Effector memory CD4-positive, alpha-beta T cell (primary cell): ENCODE results near the gene LYZ.

Source experiments
- DNase-seq, 3 donors: peaks; one replicate each; pipeline ENCODE4 v3.0.0-alpha.2; 2020
- H3K27ac ChIP-seq: 2 replicates; pipeline ENCODE4 v1.7.0; 2013; ENCODE audit warnings: mild to moderate bottlenecking, low read length, moderate library complexity; ENCODE audit not compliant: insufficient read depth, poor library complexity, severe bottlenecking
- H3K27me3 ChIP-seq: replicated peaks from 2 replicates; pipeline ENCODE4 v1.7.0; 2013; ENCODE audit warnings: mild to moderate bottlenecking, low read length; ENCODE audit not compliant: insufficient read depth, control insufficient read depth, poor library complexity, severe bottlenecking
- H3K36me3 ChIP-seq: 2 replicates; pipeline ENCODE4 v1.7.0; 2013; ENCODE audit warnings: mild to moderate bottlenecking, low read length, moderate library complexity; ENCODE audit not compliant: control insufficient read depth, insufficient read depth
- H3K4me1 ChIP-seq: 2 replicates; pipeline ENCODE4 v1.7.0; 2013; ENCODE audit warnings: low read length, mild to moderate bottlenecking; ENCODE audit not compliant: control insufficient read depth, insufficient read depth, poor library complexity, severe bottlenecking
- H3K4me3 ChIP-seq: 2 replicates; pipeline ENCODE4 v1.7.0; 2013; ENCODE audit warnings: low read length, low read depth, mild to moderate bottlenecking; ENCODE audit not compliant: insufficient read depth, poor library complexity, severe bottlenecking
- H3K9me3 ChIP-seq: 2 replicates; pipeline ENCODE4 v1.7.0; 2013; ENCODE audit warnings: mild to moderate bottlenecking, low read length, moderate library complexity; ENCODE audit not compliant: control insufficient read depth

Gene LYZ

DNA sequence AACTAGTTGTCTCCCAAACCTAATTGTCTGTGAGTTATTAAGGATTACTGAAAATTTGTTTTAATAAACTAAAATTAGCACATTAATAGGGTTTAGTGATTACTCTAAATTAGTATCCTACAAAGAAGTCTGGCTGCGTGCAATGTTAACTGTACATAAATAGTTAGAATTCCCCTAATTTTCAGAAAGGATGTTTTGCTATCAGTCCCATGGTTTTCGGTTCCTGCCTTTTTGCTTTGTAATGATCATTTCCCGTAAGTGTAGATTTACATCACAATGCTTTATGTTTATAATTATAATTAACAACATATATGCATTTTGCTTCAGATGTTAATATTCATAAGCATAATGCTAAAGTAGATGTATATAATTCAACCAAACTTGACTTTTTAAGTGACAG is 19.8 kb upstream of the LYZ start:
- no peak for DNase-seq
- Histone ChIP-seq H3K27ac (peak overlapping the region; percentile 86), H3K4me3 (no peak overlapping the region), H3K36me3 (no peaks in the 10 kb centered on the region), H3K4me1 (peaks cover 21% of the 10 kb centered on the region), H3K27me3 (no peaks in the 10 kb centered on the region), H3K9me3 (no peaks in the 10 kb centered on the region)

DNA sequence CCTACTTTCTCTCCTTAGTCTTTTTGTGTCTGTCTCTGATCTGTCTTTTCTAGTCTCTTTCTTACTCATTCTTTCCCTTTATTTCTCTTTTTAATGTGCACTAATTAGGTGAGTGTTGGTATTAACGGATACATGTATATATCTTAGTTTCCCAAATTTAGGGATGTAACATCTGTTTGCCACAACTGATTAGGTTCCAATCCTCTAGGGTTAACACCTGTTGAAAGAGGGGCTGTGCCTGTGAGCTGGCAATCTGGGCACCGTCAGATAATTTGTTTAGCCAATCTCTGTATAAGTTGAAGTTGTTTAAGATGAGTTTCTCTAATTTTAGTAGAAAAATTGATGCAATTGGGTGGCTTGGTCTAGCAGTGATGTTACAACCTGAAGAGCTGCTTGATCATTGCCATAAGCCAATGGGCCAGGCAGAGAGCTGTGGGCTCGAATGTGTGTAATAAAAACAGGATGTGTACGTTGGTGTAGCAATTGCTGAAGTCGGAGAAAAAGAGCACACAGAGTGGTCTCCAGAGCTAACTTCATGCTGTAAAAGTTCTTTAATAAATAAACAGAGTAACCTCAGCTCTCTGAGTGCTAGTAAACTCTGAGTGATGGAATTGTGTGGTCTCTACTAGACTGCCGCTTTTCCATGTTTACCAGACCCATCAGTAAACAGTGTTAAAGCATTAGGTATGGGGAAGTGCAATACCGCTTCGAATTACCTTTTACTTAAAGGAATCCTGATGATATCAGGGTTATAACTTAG is 18.3 kb upstream of the LYZ start:
- DNase-seq: no peak
- H3K36me3 ChIP-seq: no peaks in the 10 kb centered on the region
- H3K4me1 ChIP-seq: peaks cover 27% of the 10 kb centered on the region
- H3K4me3 ChIP-seq: peak overlapping the region; percentile 68
- no peaks in the 10 kb centered on the region for H3K9me3 ChIP-seq
- H3K27ac ChIP-seq: peak overlapping the region; percentile 86
- no peaks in the 10 kb centered on the region for H3K27me3 ChIP-seq

DNA sequence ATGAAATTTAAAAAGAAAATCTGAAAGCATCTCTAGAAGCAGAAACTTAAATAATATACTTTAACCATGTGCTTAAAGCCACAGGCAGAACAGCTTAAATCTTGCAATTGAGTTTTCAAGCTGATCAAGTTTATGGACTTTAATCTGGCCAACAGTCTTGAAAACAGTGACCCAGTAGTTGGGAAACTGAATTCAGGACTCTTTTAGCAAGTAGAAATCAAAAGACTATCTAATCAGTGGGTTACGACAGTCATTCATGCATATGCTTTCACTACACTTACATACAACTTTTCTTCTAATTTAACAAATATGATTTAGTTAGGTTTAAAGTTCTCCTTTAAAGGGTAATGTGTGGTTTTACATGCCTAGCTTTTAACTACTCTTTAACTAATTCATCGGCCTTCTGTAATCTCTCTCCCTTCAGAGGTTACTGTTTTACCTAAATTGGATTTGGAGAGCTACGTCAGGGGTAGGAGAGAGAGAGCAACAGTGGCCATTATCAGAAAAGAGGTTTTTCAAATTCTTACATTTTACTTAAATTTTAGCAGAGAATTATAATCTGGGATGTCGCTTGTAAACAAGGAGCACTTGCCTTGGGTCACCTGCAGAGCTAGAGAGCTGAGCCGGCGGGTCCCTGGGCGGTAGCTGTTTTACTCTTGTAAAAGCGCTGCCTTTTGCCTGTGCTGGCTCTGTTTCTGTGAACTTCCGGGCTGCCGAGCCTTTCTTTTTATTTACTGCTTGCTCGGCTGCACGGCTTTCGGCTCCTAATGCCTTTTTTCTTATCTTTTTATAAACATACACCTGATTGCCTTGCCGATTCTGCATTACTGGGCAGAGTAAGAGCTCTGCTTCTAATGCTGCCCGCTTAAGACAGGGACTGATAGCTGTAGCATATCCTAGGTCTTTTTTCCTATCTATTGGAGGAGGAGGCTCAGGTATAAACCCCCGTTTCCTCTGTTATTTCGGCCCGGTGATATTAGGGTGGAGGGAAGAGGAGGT is 17.4 kb upstream of the LYZ start:
- Histone ChIP-seq H3K27ac (peak overlapping the region; percentile 86), H3K27me3 (no peaks in the 10 kb centered on the region), H3K4me1 (peaks cover 30% of the 10 kb centered on the region), H3K9me3 (no peaks in the 10 kb centered on the region), H3K36me3 (no peaks in the 10 kb centered on the region), H3K4me3 (peak overlapping the region; percentile 68)
- DNase-seq: peak; percentile 8 to 41 (median 29)

DNA sequence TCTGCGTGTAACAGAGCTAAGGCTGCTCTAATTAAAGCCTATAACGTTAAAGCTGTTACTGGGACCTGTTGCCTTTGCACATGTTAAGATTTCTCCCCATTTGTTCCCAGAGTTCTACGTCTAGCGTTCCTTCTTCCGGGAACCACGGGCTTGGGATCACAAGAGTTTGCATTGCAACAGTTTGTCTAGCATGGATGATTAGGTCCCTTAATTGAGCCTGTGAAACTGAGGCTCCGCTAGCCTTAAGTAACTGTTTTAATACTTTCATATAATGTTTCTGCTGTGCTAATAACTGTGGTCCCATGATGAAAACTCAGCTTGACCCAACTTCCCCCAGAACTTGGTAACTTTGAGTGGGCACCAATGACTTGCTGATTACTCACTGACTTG is 16.7 kb upstream of the LYZ start:
- Histone ChIP-seq H3K27ac (peak overlapping the region; percentile 86), H3K27me3 (no peaks in the 10 kb centered on the region), H3K4me1 (peaks cover 30% of the 10 kb centered on the region), H3K9me3 (no peaks in the 10 kb centered on the region), H3K4me3 (peak overlapping the region; percentile 68), H3K36me3 (no peaks in the 10 kb centered on the region)
- no peak for DNase-seq

DNA sequence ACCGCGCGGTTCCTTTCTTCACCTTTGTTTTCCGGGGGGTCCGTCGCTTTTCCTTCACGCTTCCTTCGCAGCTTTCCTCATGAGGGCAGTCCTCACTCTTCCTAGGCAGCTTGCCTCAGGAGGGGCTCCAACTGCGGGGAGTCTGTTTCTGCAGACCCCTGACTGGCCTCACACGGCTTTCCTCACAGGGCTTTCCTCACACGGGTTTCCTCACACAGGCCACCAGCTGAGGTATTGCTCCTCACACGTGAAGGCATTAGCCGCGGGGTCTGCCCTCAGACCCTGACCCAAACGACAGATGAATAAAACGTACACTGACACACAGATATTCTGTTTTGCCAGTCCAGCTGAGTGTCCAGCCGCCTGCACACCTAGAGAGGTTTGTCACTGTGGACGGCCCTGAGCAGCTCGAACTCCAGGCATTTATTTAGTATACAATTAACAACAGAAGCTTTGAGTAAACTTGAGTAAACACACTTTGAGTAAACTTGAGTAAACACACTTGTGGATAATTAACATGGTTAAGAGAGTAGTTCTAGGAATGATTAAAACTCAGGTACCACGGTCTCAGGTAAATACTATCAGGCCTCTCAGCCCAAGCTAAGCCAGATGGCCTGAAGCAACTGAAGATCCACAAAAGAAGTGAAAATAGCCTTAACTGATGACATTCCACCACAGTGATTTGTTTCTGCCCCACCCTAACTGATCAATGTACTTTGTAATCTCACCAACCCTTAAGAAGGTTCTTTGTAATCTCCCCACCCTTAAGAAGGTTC is 16.1 kb upstream of the LYZ start:
- Histone ChIP-seq H3K36me3 (no peaks in the 10 kb centered on the region), H3K27ac (peak overlapping the region; percentile 86), H3K9me3 (no peaks in the 10 kb centered on the region), H3K4me1 (peaks cover 30% of the 10 kb centered on the region), H3K4me3 (peak overlapping the region; percentile 68), H3K27me3 (no peaks in the 10 kb centered on the region)
- DNase-seq: no peak

DNA sequence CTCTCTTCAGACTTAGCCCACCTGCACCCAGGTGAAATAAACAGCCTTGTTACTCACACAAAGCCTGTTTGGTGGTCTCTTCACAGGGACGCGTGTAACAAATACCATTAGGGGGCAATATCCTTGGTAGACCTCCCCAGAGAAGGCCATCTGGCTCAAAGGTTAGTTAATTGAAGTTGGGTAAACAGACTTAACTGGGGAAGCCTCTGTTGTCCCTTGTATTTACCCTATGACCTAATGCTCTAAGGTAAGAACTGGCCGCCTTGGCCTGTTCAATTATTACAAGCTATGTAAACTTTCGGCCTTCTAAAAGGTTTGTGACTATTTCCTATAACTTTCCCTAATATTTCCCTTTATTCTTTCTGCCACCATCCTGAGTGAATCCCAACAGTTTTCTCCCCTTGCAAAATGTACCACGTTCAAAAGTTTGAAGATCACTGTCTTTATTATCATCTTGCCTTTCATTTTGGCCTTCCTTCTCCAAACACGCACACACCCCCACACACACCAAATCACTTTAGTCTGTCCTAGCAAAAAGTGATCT is 15.3 kb upstream of the LYZ start:
- no peaks in the 10 kb centered on the region for H3K27me3 ChIP-seq
- no peak overlapping the region for H3K4me3 ChIP-seq
- H3K4me1 ChIP-seq: peaks cover 30% of the 10 kb centered on the region
- DNase-seq: no peak
- no peaks in the 10 kb centered on the region for H3K36me3 ChIP-seq
- peak overlapping the region; percentile 6 for H3K27ac ChIP-seq
- no peaks in the 10 kb centered on the region for H3K9me3 ChIP-seq

DNA sequence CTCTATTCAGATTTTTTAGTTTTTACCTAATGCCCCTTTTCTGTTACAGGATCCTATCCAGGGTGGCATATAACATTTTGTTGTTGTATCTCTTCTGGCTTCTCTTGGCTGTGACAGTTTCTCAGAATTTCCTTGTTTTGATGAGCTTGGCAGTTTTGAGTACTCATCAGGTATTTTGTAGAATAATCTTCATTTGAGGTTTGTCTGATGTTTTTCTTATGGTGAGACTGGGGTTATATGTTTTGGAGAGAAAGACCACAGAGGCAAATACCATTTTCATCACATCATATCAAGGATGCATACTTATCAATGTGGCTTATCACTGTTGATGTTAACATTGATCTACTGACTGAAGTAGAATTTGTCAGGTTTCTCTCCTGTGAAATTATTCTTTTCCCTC is 14.0 kb upstream of the LYZ start:
- Histone ChIP-seq H3K27ac (no peak overlapping the region), H3K36me3 (no peaks in the 10 kb centered on the region), H3K4me1 (peaks cover 24% of the 10 kb centered on the region), H3K27me3 (no peaks in the 10 kb centered on the region), H3K9me3 (no peaks in the 10 kb centered on the region), H3K4me3 (no peak overlapping the region)
- no peak for DNase-seq

DNA sequence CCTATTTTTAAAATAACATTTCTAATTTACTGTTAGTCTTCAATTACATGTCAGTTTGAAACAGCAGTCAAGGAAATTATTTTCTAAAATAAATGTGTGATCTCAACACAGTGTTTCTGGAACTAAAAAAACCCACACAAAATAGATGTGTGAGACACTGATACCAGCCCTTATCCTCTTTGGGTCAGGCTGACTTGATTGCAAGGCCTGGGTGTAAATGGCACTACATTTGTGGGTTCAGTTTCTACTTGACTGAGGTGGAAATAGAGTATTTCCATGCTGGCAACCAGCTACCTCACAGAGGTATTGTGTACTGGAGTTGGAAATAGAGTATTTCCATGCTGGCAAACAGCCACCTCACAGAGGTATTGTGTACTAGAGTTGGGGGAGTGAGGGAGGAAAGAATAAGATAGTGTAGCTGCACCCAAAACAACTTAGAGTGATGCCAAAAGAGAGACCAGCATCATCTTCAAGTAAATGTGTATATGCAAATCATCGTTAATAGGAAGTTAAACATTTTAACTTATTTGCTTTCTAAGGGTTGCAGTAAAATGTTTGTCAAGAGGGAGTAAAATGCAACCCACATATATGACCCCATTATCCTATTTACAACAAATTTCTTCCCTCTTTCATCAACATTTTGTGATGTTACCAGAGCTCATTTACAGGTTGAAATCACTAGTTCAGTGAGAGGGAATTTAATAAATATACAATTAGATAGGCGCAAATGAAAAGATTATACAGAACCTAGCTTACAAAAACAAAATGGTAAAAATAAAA is 10.7 kb upstream of the LYZ start:
- no peak overlapping the region for H3K4me3 ChIP-seq

More for the DNA sequence above, 10.7 kb upstream of the LYZ start:
- Histone ChIP-seq H3K9me3 (no peaks in the 10 kb centered on the region), H3K4me1 (peaks cover 13% of the 10 kb centered on the region), H3K27ac (no peak overlapping the region), H3K27me3 (no peaks in the 10 kb centered on the region), H3K36me3 (no peaks in the 10 kb centered on the region)
- no peak for DNase-seq
